SKM-1 treated with dmso at 0.1 percent for 144 hours (cell line): ENCODE results near the gene ELMO3.

Source experiments
- DNase-seq: peaks from one replicate; lab custom pipeline; 2025; ENCODE audit not compliant: unreplicated experiment; lab: John Stamatoyannopoulos, UW

Gene ELMO3

GRCh38 chr16:67213197-67214019 lies 14.5 kb downstream of the ELMO3 start:
- DNase-seq: no peak

DNA sequence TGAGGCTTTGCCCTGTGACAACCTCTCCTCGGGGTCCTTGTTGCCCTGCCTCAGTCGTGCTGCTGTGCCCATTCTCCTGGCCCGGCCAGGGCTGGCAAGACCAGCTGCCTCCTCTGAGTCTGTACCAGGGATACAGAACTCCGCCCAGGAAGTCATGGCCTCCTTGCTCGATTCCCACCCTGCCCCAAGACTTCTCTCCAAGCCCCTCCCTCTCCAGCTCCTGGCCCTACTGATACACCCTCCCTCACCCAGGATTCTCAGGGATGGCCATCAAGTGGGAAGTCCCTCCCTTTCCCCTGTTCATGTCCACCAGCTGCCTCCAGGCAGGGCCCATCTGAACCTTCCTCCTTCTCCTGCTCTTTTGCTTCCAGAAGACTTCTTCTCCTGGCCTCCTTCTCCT lies 16.8 kb downstream of the ELMO3 start:
- no peak for DNase-seq

- DNase-seq: peak; percentile 71
These were observed 17.9 kb downstream of the ELMO3 start for GRCh38 chr16:67216612-67217490.

DNA sequence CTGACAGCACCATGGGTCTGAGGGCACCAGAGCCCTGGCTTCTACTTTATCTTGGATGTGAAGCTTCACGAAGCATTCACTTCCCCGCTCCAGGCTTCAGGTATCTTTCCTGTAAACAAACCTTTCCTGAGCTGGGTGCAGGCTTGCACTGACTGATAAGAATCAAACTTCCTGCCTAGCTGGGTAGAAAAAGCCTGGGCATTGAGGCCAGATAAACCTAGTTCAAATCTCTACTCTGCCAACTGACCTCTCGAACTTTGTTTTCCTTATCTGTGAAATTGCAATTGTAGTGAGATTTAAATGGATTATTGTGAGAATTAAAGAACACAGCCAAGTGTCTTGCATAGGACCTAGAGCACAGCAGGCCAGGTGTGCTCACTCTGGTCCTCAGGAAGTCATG lies 25.1 kb downstream of the ELMO3 start:
- no peak for DNase-seq

GRCh38 chr16:67226295-67226803 lies 27.4 kb downstream of the ELMO3 start:
- DNase-seq: no peak

DNA sequence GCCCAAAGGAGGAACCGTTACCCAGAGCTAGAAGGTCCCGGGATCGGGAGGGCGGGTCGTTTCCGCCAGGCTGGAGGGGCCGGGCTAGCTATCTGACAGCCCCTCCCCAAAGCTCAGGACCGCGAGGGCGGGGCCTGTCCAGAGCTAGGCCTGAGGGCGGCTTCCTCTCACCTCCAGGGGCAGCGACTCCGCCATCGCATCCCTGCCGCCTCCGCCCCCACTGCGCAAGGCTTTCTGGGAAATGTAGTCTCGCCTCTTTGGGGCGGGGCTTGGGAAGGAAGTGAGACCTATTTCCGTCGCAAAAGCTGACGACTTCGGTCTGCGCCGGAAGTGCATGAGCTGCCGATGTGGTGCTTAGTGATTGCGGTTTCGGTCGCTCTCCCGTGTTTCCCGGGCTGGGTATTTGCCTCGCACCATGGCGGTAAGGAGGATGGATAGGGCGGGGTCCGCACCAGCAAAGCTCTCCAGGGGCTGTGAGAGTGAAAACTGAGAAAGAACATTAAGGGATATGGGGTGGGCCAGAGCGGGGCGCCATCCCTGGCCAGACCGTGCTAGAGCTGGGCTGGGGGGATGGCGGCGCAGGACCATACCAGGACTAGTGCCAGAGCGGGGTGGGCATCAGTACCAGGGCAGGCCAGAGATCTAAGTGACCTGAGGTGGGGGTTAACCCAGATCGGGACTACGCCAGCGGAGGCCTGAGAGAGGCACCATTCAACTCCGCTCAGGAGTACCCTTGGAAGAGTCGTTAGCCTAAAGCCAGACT lies 28.1 kb downstream of the ELMO3 start, which contains the start of gene TMEM208:
TMEM208 (plus strand) TSS at position 327 of the 763 bp plus-strand sequence; CDS start at position 416, 89 bp downstream.
- peak; percentile 91 for DNase-seq

DNA sequence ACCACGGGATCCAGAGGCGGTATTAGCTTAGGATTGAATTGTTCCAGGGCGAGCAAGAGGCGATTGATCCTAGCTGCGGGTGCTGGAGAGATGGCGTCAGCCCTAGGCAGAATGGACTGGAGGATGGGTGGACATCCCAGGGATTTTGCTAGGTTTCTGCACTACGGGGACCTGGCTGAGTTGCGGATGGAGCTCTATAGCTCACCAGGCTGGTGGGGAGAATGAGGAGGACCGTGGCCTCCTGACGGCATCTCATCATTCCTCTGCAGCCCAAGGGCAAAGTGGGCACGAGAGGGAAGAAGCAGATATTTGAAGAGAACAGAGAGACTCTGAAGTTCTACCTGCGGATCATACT lies 28.6 kb downstream of the ELMO3 start:
- DNase-seq: no peak

- no peak for DNase-seq
These were observed 29.3 kb downstream of the ELMO3 start for GRCh38 chr16:67228034-67228785.

DNA sequence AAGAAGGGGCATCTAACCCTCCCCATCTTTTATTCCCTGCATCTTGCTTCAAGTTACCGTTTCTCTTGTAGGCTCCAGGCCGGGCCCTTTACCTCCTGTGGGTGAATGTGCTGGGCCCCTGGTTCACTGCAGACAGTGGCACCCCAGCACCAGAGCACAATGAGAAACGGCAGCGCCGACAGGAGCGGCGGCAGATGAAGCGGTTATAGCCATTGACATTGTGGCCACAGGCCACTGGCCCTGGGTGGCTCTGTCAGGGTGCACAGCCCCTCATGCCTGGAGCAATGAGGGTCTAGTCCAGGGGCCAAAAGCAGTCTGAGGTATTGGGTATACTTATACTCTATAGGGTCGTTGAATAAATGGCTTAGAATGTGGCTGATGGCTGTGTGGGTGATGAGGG lies 30.0 kb downstream of the ELMO3 start:
- no peak for DNase-seq

DNA sequence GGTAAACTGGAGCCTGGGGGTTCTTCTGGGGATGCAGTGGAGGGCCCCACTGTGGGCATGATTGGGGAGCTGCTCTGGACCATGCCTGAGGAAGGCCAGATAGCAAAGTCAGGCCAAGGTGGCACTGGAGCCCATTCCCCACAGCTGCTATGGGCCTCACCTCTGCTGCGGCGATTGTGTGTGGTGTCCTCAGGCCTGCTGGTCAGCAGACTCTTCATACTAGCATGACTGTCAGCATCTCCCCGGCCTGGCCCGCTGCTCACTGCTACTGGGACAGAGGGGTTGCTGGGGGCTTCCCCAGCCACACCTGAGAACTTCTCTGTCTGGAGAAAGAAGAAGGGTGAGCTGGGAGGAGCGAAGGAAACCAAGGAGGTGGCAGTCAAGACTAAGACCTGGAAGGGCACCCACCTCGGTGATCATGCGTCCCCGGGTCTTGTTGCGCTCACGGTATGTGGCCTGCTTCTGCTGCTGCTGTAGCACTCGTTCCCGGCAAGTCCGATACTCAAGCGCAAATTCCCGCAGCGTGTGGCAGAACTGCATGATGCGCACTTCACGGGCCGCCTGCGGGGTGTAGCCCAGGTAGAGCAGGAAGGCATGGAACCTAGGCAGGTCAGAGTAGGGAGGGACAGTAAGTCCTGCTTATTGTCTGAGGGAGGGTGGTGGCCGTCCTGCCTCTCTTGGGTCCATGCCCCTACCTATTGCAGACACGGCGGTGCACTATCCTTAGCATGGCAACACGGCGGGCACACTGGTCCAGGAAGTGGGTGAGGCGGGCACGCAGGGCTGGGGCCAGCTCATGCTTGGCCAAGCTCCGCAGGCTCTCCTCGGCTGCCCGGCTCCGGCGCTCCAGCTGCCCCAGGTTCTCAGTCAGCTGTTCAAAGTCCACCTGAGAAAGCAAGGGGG lies 31.2 kb downstream of the ELMO3 start:
- DNase-seq: no peak

DNA sequence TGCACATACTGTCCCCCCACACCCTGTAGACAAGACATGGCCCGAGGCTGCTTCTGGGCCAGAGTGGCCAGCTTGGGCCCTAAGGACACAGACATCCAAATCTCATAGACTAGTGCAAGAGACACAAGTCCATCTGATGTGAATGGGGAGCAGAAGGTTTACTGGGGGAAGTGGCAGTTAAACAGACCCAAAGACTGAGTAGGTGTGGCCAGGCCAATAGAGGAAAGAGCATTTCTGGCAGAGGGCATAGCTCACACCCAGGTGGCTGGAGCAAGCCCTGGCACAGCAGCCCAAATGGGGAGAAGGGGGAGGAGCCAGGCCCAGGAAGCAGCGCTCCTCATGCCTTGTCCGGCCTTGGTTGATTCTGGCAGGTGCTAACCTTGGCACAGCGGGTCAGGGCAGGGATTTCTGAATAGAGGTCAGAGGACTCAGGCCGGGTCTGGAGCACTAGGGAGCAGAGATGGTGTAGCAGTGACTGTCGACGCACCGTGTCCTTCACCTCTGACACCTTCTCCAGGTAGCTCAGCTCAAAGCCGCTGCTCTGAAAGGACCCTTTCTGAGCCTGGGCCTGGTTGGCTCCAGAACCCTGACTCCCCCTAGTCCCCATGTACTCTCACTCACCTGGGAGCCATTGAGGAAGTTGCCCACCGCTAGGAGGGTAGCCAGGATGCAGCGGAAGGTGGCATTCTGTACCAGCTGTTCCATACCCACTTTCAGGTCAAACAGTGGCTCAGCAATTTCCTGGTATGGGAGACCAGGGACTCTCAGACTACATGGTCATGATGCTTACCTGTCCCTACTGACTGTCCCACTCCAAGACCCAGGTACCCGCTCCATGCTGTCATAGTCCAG lies 32.1 kb downstream of the ELMO3 start:
- no peak for DNase-seq

DNA sequence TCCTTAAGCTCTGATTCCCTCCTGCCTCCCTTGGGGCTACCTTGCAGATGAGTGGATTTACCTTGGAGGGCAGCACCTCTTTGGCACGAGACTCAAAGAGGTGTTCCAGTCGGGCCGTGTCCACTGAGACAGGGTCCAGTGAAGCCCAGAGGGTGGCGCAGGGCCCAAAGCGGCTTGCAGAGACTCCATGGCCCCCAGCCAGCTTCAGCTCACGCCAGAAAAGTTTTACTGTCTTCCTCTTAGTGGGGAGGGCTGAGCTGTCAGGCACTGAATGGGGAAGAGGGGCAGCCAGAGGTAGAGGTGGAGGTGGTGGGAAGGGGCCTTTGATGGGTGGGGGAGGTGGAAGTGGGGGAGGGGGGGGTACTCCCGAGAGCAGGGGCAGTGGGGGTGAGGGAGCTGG lies 34.7 kb downstream of the ELMO3 start:
- no peak for DNase-seq

GRCh38 chr16:67234180-67234597 lies 35.3 kb downstream of the ELMO3 start:
- no peak for DNase-seq

DNA sequence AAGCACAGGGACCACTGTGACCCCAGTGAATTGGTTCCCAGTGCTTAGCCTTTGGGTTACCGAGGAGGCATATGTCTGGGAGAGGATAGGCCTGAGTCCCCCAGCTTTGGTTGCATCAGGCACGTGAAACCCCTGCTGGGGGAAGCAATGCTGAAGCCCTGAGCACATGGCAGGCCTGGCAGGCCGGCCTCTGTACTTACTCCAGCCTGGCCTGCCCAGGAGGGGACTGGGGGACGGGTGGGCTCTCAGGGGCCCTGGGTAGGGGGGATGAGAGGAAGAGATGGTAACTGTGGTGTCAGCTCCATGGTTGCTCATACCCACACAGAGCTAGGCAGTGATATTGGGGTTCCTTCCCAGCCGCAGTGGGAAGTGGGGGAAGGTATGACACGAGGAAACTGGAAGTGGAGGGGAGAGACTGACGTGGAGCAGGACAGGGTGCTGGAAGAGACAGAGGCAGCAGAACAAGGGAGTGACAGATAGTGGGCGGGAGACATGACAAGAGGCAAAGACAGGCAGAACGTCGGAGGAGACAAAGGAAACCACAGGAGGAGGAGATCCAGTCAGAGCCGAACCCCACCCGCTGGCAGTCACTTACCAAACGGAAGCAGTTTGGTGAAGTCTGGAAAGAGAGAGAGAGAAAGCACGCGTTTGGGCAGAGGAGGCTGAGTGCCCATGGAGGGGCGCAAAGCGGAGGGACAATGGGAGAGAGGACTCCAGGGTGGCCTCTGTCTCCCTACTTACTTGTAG lies 37.1 kb downstream of the ELMO3 start:
- DNase-seq: no peak

GRCh38 chr16:67236563-67237395 lies 37.8 kb downstream of the ELMO3 start:
- peak; percentile 44 for DNase-seq

DNA sequence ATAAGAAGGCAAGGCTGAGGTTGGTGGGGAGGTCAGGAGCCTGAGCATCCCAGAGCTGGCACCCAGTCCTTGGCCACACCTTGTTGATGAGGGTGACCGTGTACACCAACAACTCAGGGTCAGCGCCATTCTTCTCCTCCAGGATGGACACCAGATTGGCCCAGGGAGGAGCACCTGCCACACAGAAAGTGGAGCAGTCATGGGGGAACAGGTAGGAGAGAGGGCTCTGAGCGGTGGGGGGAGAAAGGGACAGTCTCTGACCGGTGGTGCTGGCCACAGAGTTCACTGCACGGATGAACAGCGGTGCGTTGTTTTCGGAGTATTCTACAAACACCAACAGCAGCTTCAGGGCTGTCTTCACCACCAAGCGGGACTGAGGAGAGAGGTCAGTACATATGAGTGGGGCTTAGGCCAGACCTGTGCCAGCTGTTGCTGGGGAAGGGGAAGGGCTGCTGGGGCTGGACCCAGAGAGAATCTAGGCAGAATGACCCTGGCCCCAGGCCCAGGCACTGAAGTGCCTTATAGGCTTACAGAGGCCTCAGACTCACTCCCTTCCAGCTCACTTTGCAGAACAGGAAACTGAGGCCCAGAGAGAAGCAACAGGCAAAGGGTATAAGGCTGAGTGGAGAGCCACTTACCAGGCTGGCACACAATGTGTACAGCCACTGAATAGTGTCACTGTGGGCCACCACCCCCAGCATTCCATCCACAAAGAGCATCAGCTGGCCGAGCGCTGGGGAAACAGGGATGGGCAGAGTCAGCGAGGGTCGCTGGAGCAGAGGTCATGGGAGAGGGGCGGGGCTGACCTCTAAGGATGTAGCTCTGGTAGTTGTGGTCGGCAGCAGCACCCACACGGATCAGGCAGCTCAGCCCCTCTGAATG lies 38.7 kb downstream of the ELMO3 start:
- no peak for DNase-seq
